HG02938 (cell line): ENCODE results near the gene ZHX3.
"Not testable (repeated sequence)": the region's sequence is repeated elsewhere in the genome, so short reads cannot be mapped to it uniquely, and the experiment has no call there.

Experiments used
- ATAC-seq: cut with Tn5 transposase; IDR thresholded peaks from one replicate; pipeline ENCODE4 v1.9.1; 2021; ENCODE audit warnings: mild to moderate bottlenecking, moderate library complexity; ENCODE audit not compliant: unreplicated experiment

Gene ZHX3

GRCh38 chr20:41139227-41140093 lies 178.1 kb downstream of the ZHX3 start:
- ATAC-seq: no peak

- no peak for ATAC-seq
These were observed 178.9 kb downstream of the ZHX3 start for GRCh38 chr20:41138475-41139226.

- ATAC-seq: peak; percentile 11
These were observed 179.7 kb downstream of the ZHX3 start for GRCh38 chr20:41137614-41138474.

GRCh38 chr20:41136680-41137613 lies 180.6 kb downstream of the ZHX3 start, which contains the start of gene PLCG1:
Gene PLCG1 (plus strand): TSS chr20:41137543. CDS start chr20:41137642, 99 bp downstream.
- peak; percentile 46 for ATAC-seq

GRCh38 chr20:41135888-41136679 lies 181.4 kb downstream of the ZHX3 start:
- ATAC-seq: no peak

- ATAC-seq: no peak
These were observed 182.2 kb downstream of the ZHX3 start for GRCh38 chr20:41135187-41135887.

- ATAC-seq: no peak
These were observed 183.0 kb downstream of the ZHX3 start for GRCh38 chr20:41134362-41135186.

GRCh38 chr20:41133709-41134361 lies 183.7 kb downstream of the ZHX3 start:
- ATAC-seq: peak; percentile 55

GRCh38 chr20:41132388-41132775 lies 185.1 kb downstream of the ZHX3 start:
- not testable (repeated sequence) for ATAC-seq

GRCh38 chr20:41131594-41132387 lies 185.7 kb downstream of the ZHX3 start:
- no peak for ATAC-seq
